GM18909 (cell line): ENCODE measurements around the gene POFUT2.
A peak's percentile ranks its signal among the peaks of the same experiment; 100 is the strongest.

Source experiments
- ATAC-seq: cut with Tn5 transposase; IDR thresholded peaks from one replicate; pipeline ENCODE4 v1.9.1; 2021; ENCODE audit warnings: mild to moderate bottlenecking; ENCODE audit not compliant: unreplicated experiment, poor library complexity

POFUT2 gene

DNA sequence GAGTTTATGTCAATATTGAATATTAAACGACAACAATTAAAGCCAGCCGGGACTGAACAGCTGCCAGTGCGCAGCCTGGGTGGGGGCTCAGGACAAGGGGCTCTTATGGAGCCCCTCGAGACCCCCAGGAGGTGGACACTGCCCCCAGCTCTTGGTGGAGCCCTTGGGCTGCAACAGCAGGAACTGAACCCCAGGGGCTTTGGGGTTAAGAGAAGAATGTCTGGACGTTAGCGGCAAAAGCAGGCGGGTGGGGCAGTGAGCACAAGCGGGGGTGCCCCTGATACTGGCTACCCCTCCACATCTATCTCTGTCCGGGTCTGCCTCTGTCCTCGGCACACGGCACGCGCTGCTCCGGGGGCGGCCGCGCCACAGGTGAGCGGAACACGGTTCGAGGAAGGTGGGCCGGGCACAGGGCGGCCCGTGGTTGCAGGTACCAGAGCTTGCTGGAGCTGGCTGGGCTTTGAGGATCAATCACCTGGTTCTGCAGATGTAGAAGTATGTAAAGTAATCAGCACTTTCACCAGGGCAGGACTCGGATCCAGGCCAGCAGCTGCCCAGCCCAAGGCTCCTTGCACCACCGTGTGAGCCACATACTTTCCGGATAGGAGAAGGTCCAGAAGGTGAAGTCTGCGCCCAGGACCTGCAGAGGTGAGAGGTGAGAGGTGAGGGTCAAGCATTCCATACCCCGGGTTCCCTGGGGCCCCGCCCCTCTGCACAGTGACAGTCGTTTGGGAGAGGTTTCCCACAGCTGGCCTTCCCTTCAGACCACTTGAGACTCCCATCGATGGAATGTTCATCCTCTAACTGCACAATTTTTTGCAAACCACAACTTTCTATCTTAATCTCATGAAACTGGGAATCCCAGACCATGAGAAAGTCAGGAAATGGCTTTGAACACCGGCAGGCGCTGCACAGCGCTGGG is 12.4 kb upstream of the POFUT2 start:
- no peak for ATAC-seq

DNA sequence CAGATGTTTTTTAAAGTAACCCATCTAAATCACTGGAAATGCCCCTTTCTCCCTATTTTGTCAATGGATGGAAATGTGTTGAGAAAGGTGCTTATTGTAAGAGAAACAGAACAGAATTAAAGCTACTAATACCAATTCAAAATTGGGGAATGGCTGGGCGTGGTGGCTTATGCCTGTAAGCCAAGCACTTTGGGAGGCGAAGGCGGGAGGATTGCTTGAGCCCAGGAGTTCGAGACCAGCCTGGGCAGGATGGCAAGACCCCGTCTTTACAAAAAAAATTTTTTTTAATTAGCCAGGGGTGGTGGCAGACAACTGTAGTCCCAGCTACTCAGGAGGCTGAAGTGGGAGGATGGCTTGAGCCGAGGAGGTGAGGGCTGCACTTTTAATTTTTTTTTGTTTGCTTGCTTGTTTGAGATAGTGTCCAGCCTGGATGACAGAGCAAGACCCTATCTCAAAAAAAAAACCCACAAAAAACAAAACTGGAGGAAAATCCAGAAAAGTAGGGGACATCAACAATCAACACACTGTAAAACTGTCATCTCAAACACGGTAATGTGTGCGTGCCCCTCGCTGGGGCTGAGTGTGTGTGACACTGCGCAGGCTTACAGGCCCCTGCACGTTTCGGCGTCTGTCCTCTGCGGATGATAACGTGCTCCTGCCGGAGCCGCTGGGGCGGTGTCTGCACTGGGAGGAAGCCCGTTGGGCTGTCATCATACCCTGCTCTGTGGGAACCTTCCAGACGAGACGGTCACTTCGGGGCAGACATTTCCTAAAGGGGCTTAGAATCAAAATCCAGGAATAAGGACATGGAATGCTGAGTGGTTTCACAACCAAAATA is 11.6 kb upstream of the POFUT2 start:
- ATAC-seq: no peak

DNA sequence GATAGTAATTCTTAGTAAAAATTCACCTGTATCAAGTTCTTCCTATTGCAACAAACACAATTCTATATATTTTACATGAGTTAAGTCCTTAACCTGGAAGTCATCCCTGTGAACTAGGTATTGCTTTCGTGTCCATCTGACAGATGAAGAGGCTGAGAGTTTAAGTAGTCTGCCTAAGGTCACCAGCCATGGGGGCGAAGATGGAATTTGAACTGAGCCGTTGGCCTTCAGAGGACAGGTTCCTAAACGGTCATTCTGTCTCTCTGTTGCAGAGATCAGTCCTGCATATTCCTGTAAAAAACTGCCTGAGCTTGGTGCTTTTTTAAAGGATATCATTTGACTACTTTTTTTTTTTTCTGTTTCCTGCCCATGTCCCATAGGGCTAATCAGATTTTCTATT is 10.2 kb upstream of the POFUT2 start:
- no peak for ATAC-seq

DNA sequence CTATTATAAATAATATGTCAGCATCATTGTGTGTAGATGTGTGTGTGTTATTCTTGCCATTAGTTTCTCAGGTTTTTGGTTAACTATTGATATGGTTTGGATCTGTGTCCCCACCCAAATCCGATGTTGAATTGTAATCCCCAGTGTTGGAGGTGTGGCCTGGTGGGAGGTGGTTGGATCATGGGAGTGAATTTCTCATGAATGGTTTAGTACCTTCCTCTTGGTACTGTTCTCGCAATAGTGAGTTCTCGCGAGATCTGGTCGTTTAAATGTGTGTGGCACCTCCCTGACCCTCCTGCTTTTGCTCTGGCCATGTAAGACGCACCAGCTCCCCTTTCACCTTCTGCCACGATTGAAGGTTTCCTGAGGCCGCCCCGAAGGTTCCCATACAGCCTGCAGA is 9.6 kb upstream of the POFUT2 start:
- ATAC-seq: no peak

DNA sequence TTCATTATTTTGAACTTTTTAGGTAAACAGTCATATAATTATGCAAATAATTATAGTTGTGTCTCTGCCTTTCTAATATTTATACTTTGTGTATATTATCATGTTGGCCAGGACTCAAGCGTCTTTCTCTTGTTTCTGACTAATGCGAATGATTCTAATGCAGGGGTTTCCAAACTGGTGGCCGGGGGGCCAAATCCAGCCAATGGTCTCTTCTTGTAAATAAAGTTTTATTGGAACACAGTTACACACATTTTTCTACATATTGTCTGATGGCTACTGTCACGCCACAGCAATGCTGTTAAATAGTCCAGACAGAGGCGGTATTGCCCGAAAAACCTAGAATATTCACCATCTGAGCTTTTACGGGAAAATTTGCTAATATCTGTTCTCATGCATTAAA is 8.9 kb upstream of the POFUT2 start:
- ATAC-seq: no peak

DNA sequence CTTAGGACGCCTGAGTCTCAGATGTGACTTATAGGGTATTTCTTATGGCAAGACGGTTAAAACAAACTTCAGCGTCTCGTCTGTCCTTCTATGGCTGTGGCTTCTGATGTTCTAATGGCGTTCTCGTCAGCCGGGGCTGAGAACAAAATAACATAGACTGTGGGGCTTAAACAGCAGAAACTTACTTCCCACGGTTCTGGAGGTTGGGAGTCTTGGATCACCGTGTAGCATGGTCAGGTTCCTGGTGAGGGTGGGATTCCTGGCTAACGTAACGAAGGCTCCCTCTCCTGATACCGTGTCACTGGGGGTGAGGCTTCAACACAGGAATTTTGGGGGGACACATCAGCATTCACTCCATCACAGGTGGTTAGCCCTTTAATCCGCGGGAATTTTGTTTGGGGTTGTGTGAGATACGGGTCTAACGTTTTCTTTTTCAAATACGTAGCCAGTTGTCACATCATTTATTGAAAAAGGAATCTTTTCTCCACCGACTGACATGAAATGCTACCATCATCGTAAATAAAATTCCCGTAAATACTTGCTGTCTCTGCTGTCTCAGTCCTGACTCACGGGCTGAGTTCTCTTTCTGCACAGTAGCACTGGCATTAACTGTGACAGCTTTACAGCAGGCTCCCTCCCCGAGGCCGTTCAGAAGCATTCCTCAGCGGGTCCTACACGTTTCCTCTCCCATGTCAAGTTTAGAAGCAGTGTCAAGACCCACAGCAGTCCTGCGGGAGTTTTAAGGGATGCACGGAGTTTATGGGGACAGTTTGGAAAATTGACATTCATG is 8.1 kb upstream of the POFUT2 start:
- ATAC-seq: no peak

DNA sequence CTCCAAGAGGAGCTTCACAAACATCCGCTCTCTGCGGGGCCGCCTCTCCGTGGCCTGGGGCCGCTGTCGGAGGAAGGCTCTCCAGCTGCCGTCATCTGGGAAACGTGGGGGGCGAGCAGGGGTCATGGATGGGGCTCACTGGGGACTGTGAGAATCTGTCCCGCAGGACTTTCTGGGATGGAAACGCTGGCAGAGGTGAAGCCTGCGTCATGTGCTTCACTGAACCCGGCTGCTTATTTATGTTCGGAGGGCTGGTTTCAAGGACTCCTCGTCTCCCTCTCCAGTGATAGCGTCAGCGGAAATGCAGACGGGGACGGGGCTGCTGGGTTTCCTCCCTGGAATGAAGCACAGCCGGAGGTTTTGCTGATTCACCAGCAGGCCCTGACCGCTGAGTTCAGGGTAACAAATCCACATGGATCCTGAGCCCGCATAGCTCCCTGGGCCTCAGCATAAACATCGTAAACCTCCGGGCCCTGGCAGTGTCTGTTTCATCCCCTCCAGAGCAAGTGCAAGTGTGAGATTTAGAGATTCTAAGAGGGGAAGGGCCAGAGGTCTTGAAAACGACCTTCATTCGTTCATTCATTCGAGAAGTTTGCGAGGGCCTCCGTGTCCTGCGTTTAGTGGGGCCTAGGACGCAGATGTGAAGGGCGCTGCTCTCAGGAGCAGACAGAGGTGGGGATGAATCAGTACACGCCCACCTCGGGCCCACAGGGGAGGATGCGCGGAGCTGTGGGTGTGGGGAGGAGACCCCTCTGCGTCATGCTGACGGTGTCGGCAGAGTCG is 7.0 kb upstream of the POFUT2 start:
- ATAC-seq: no peak

DNA sequence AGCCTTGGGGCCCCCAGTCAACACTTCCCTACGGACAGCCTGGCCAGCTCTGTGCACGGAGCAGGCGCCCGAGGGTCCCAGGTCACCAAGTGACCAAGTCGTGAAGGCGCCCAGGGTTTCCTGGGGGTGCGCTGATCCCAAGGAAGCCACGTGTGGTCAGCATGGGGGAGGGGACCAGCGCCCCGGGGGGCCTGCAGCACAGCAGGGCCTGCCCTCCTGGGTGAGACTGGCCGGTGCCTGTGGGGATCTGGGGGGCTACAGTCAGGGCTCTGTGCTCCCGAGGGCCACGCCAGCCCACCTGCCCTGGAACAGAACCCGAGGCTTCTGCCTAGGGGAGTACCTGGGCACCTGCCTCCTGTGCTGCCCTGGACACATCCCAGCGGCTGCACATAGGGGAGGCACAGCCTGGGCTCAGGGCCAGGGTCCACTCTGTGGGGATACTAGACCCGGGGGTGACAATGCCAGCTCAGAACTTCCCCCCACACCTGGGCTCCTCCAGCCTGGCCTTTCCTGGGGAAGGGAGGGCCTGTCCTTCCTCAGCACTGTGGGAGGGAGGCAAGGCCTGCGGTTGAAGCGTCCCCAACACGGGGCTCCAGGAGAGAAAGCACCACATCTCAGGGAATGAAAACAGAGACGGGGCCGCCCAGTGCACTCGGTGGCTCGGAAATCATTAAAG is 6.2 kb upstream of the POFUT2 start:
- no peak for ATAC-seq

DNA sequence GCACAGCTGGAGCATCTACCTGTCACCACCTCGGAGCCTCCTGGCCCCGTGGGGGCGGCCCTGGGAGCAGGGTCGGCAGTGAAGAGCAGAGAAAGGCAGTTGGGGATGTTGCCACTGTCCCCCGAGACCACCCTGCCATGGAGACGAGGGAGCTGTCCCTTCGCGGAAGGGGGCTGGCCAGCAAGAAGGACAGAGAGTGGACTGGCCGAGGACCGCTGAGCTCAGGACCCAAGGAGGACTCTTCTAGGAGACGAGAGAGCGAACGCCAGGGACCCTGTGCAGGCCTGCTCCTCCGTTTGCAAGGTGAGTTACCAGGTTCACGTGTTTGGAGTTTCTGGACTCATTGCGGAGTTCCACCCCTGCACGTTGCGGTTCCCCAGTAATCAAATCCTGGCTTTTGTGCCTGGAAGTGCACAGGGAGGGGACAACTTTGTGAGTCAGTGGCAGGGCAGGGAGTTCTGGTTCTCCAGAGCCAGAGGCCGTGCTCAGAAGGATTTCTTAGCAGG is 5.6 kb upstream of the POFUT2 start:
- no peak for ATAC-seq

DNA sequence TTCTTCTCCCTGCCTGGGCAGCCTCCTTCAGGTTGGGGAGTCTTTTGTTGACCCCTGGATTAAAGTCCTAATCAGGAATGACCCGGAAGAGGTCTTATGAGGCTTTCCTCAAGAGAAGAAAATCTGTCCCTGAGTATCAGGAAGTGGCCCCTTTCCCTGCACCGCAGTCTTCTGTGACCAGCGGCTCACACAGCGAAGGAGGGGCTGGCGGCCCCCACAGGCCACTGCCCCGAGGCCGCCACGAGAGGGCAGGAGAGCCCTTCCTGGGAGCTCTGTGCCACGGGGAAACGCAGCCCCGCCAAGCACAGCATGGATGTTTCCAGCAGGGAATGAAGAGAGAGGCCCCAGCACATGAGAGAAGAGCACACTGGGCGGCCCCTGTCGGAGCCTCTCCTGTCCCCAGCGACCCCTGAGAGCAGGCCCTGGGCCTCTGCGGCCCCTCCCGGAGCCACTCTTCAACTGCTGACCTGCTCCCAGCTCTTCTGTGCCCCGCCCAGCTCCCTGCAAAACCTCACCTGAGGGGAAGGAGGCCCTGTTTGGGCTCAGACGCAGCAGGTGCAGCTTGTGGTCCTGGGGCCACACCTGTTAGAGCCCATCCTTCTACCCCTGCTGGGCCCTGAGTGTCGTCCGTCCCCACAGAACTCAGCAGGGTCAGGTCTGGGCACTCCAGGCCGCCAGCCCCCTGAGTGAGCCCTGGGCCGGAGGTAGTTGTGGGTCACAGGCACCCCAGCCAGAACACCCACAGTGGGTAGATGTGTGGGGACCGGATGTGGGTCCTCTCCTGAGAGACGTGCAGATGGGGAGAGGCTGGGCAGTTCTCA is 4.9 kb upstream of the POFUT2 start:
- ATAC-seq: no peak

DNA sequence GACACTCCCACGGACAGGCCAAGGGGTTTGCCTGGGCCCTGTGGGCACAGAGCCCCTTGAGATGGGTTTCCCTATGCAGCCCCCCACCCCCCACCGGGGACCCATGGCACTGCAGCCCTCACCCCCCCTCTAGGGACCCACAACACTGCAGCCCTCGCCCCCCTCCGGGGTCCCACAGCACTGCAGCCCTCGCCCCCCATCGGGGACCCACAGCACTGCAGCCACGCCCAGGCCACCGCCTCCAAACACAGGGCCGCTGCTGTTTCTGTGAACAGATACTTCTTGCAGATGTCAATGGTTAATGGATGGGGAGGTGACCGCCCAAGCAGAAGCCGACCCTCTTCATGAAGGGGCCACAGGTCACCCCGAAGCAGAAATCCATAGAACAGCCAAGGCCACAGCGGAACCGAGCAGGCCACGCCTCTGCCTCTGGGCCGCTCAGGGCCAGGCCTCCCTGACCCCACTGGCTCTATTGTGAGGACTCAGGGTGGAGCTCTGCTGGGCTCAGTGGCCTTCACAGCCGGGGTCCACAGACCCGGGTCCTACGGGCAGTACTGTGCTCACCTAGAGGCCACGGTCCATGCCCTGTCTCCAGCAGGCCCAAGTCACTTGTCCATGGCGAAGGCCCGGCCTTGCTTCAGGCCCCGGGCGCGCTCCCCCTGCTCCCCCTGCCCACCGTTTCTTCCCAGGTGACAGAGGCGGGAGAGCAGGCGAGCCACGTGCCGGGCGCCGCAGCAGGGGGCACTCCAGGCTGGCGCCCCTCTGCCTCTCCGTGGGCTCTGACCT is 4.1 kb upstream of the POFUT2 start:
- ATAC-seq: no peak

DNA sequence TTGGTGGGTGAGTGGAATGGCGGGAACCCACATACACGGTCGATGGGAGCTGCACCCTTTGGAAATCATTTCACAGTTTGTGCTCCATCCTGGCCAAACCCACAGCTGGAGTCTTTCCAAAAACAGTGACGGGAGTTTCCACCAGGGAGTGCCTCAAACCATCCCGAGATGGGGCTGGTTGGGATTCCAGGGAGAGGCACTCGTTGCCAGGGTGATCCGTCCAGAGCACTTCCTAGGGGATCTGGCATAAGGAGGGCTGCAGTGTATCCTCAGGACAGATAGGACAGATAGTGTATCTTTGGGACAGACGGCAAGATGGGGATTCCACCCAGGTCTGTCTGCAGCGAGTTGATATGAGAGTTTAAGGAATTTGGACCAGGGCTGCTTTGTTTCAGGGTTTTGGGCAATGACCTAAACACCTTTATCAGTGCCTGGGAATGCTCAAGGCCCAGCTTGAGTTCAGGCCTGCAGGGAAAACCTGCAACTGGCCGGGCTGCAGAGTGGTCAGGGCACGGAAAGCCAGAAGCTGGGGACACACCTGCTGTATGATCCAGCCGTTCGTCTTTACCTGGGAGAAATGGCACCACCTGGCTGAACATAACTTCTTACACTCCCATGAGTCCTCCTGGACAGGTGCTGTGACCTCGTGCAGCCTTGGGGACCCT is 3.4 kb upstream of the POFUT2 start:
- ATAC-seq: no peak

DNA sequence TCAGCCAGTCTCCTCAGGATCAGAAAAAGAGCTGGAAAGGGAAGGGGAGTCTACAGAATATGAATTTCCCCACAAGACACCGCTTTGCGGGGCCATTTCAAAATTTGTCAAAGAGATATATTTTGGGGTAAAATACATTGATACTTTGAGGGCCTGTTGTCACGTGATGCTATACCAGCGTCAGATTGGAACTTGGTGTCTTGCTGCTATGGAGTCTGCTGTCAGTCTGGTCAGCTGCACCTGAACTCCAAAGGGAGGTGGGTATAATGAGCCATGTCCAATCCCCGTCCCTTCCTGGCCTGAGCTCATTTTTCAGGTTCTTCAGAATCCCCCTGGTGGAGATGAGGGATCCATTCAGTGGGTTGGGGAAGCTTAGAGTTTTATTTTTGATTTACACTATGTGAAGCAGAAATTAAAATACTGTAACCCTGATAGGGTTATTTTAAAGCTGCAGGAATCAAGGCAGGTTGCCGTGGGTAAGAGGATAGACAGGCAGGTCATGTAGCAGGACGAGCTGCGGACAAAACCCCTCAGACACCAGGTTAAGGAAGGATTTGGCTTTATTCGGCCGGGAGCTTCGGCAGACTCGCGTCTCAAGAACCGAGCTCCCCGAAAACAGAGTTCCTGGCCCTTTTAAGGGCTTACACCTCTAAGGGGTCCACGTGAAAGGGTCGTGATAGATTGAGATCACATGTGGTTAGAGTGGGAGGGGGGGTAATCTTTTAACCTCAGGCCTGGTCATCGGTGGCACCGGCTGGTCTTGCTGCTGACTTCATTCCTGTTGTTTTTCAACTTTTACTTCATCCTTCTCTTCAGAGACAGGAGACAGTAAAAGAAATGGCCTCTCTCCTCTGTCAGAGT is 2.2 kb upstream of the POFUT2 start:
- no peak for ATAC-seq

DNA sequence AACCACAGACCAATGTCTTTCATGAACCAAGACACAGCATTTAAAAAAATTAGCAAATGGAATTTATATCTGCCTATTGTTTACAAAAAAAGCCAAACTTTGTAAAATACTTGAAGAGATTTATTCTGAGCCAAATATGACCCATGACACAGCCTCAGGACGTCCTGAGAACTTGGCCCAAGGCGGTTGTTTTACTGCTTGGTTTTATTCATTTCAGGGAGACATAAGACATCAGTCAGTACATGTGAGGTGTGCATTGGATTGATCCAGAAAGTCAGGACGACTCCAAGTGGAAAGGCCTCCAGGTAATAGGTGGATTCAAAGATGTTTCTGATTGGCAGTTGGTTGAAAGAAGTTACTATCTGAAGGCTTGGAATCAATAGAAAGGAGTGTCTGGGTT is 1.4 kb upstream of the POFUT2 start:
- no peak for ATAC-seq

DNA sequence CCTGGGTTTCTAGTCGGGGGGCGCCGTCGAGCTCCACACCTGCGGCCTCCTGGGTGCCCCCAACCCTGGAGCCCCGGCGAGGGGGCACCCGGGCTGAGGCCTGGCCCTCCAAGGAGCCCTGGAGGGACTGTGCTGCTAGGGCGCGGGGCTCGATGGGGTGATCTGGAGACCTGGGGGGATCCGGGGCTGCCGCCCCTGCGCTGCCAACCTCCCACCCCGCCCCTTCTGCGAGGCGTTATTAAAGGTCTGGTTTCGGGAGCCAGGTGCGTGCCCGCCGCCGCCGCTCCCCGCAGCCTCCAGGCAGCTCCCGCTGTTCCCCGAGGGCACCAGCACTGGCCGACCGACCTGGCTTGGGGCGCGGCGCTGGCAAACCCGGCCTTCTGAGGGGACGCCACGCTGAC is 746 bp upstream of the POFUT2 start:
- ATAC-seq: peak; percentile 3
